ENCODE data around the gene HOXA5.

Gene HOXA5

GRCh38 chr7:27132978-27133377 is 10.5 kb downstream of the HOXA5 start:
- in situ Hi-C loops (cut with MboI; ENCODE audit: low pct_unique_long_range_greater_than_20kb, low sequenced_read_pairs, unreplicated experiment) = no loop called here
- no peak for DNase-seq (ENCODE audit: low spot score)
- TF ChIP-seq CTCF (IDR thresholded peaks at IDR 0.05; ENCODE audit: extremely low read depth, insufficient read depth, missing control alignments) = no peak

- DNase-seq (ENCODE audit: low spot score) = no peak
- no peak for TF ChIP-seq CTCF (IDR thresholded peaks at IDR 0.05; ENCODE audit: extremely low read depth, insufficient read depth, missing control alignments)
- in situ Hi-C loops (cut with MboI; ENCODE audit: low pct_unique_long_range_greater_than_20kb, low sequenced_read_pairs, unreplicated experiment) = no loop called here
Observed at GRCh38 chr7:27132214-27132613, 11.3 kb downstream of the HOXA5 start.

GRCh38 chr7:27131390-27131819 is 12.1 kb downstream of the HOXA5 start:
- TF ChIP-seq CTCF (IDR thresholded peaks at IDR 0.05; ENCODE audit: extremely low read depth, insufficient read depth, missing control alignments) = no peak
- no peak for DNase-seq (ENCODE audit: low spot score)
- in situ Hi-C loops (cut with MboI; ENCODE audit: low pct_unique_long_range_greater_than_20kb, low sequenced_read_pairs, unreplicated experiment) = no loop called here

GRCh38 chr7:27130540-27131389 is 12.7 kb downstream of the HOXA5 start, which contains the start of gene HOXA4:
Gene HOXA4 (minus strand): TSS chr7:27130757. CDS start chr7:27130733, 24 bp downstream.
- in situ Hi-C loops (cut with MboI; ENCODE audit: low pct_unique_long_range_greater_than_20kb, low sequenced_read_pairs, unreplicated experiment) = no loop called here
- no peak for DNase-seq (ENCODE audit: low spot score)
- no peak for TF ChIP-seq CTCF (IDR thresholded peaks at IDR 0.05; ENCODE audit: extremely low read depth, insufficient read depth, missing control alignments)

GRCh38 chr7:27129729-27130539 is 13.5 kb downstream of the HOXA5 start:
- no peak for DNase-seq (ENCODE audit: low spot score)
- in situ Hi-C loops (cut with MboI; ENCODE audit: low pct_unique_long_range_greater_than_20kb, low sequenced_read_pairs, unreplicated experiment) = no loop called here

More at GRCh38 chr7:27129729-27130539, 13.5 kb downstream of the HOXA5 start:
- TF ChIP-seq CTCF (IDR thresholded peaks at IDR 0.05; ENCODE audit: extremely low read depth, insufficient read depth, missing control alignments) = no peak
